ENCODE data around the gene COG3. TPM values are rescaled to one million over a fixed set of nuclear protein-coding genes. Genes with fewer than 3 reads are reported as not detected.
A peak's percentile ranks its signal among the peaks of the same experiment; 100 is the strongest.

COG3 gene
- total and polyA plus RNA-seq, 2 experiments from 2014 or later = 17.9 to 19.3 TPM

GRCh38 chr13:45432737-45433380, 31.9 kb upstream of the COG3 start:
- Histone ChIP-seq H3K36me3 (ENCODE audit: low read depth) (no peaks in the 10 kb centered on the region), H3K79me2 (ENCODE audit: insufficient read depth) (no peaks in the 10 kb centered on the region), H3K4me3 (no peak overlapping the region), H3F3A (ENCODE audit: insufficient read depth) (no peaks in the 10 kb centered on the region), H2AFZ (0 out of 2 replicates have a peak overlapping the region, but pooled peaks have one; percentile 19), H3K4me1 (ENCODE audit: insufficient read depth) (no peaks in the 10 kb centered on the region), H3K9me3 (ENCODE audit: low read depth) (no peaks in the 10 kb centered on the region), H3K9me2 (ENCODE audit: insufficient read depth) (no peaks in the 10 kb centered on the region), H4K20me1 (ENCODE audit: insufficient read depth) (no peaks in the 10 kb centered on the region), H3K9ac (no peak overlapping the region), H3K27ac (no peak overlapping the region), H3K27me3 (replicated peaks; ENCODE audit: insufficient read depth) (no peaks in the 10 kb centered on the region), H3K4me2 (ENCODE audit: unreplicated experiment) (no peak overlapping the region)
- in situ Hi-C loops (cut with MboI) = no loop called here
- TF ChIP-seq EZH2 (IDR thresholded peaks at IDR 0.05; ENCODE audit: insufficient read depth, poor library complexity, severe bottlenecking) (no peak), EZH2phosphoT487 (IDR thresholded peaks at IDR 0.05; ENCODE audit: insufficient read depth, low read depth) (no peak)
- no peak for DNase-seq
- 65 to 70% methylated on average over 6 of the region's 6 CpGs for WGBS, 2 experiments (ENCODE audit: low coverage in 1 of 2, low lambda C conversion rate in 2 of 2, missing lambda C conversion rate in 2 of 2)

- Histone ChIP-seq H3K9me3 (ENCODE audit: low read depth) (no peaks in the 10 kb centered on the region), H2AFZ (0 out of 2 replicates have a peak overlapping the region, but pooled peaks have one; percentile 19), H3K27ac (no peak overlapping the region), H3K27me3 (replicated peaks; ENCODE audit: insufficient read depth) (no peaks in the 10 kb centered on the region), H3K79me2 (ENCODE audit: insufficient read depth) (no peaks in the 10 kb centered on the region), H3F3A (ENCODE audit: insufficient read depth) (no peaks in the 10 kb centered on the region), H3K4me1 (ENCODE audit: insufficient read depth) (no peaks in the 10 kb centered on the region), H3K9ac (no peak overlapping the region), H3K4me3 (no peak overlapping the region), H3K4me2 (ENCODE audit: unreplicated experiment) (no peak overlapping the region), H3K36me3 (ENCODE audit: low read depth) (no peaks in the 10 kb centered on the region), H4K20me1 (ENCODE audit: insufficient read depth) (no peaks in the 10 kb centered on the region), H3K9me2 (ENCODE audit: insufficient read depth) (no peaks in the 10 kb centered on the region)
- in situ Hi-C loops (cut with MboI) = no loop called here
- DNase-seq = no peak
- no peak for TF ChIP-seq EZH2 (IDR thresholded peaks at IDR 0.05; ENCODE audit: insufficient read depth, poor library complexity, severe bottlenecking)
- 42 to 45% methylated on average over 5 of the region's 5 CpGs for WGBS, 2 experiments (ENCODE audit: low coverage in 1 of 2, low lambda C conversion rate in 2 of 2, missing lambda C conversion rate in 2 of 2)
Observed at GRCh38 chr13:45433381-45433790, 31.4 kb upstream of the COG3 start.

- no peaks in the 10 kb centered on the region for H3K36me3 ChIP-seq (ENCODE audit: low read depth)
- no peak overlapping the region for H3K27ac ChIP-seq
- no peaks in the 10 kb centered on the region for H3K4me1 ChIP-seq (ENCODE audit: insufficient read depth)
- TF ChIP-seq EZH2 (IDR thresholded peaks at IDR 0.05; ENCODE audit: insufficient read depth, poor library complexity, severe bottlenecking) (no peak), EZH2phosphoT487 (IDR thresholded peaks at IDR 0.05; ENCODE audit: insufficient read depth, low read depth) (no peak)
- in situ Hi-C loops (cut with MboI) = no loop called here
- H3K4me3 ChIP-seq = no peak overlapping the region
- H3K4me2 ChIP-seq (ENCODE audit: unreplicated experiment) = no peak overlapping the region
- DNase-seq = no peak
- H3K9ac ChIP-seq = no peak overlapping the region
- no peaks in the 10 kb centered on the region for H3K9me3 ChIP-seq (ENCODE audit: low read depth)
- H3K79me2 ChIP-seq (ENCODE audit: insufficient read depth) = no peaks in the 10 kb centered on the region
- H3F3A ChIP-seq (ENCODE audit: insufficient read depth) = no peaks in the 10 kb centered on the region
- no peak overlapping the region for H2AFZ ChIP-seq
- H3K9me2 ChIP-seq (ENCODE audit: insufficient read depth) = no peaks in the 10 kb centered on the region
- no peaks in the 10 kb centered on the region for H3K27me3 ChIP-seq (replicated peaks; ENCODE audit: insufficient read depth)
- WGBS, 2 experiments (ENCODE audit: low coverage in 1 of 2, low lambda C conversion rate in 2 of 2, missing lambda C conversion rate in 2 of 2) = 65 to 66% methylated on average over 8 of the region's 8 CpGs
- no peaks in the 10 kb centered on the region for H4K20me1 ChIP-seq (ENCODE audit: insufficient read depth)
Observed at GRCh38 chr13:45434556-45435371, 30.0 kb upstream of the COG3 start.

GRCh38 chr13:45436332-45436731, 28.4 kb upstream of the COG3 start:
- no peak overlapping the region for H3K4me3 ChIP-seq
- H3K9me2 ChIP-seq (ENCODE audit: insufficient read depth) = no peaks in the 10 kb centered on the region
- no peak overlapping the region for H2AFZ ChIP-seq
- in situ Hi-C loops (cut with MboI) = no loop called here
- H4K20me1 ChIP-seq (ENCODE audit: insufficient read depth) = no peaks in the 10 kb centered on the region
- H3K9ac ChIP-seq = no peak overlapping the region
- WGBS, 2 experiments (ENCODE audit: low coverage in 1 of 2, low lambda C conversion rate in 2 of 2, missing lambda C conversion rate in 2 of 2) = 69 to 73% methylated on average over 9 of the region's 9 CpGs
- H3K27me3 ChIP-seq (replicated peaks; ENCODE audit: insufficient read depth) = no peaks in the 10 kb centered on the region
- no peaks in the 10 kb centered on the region for H3K36me3 ChIP-seq (ENCODE audit: low read depth)
- peaks cover 6% of the 10 kb centered on the region; the same call in 1 of the 2 replicates for H3K4me1 ChIP-seq (ENCODE audit: insufficient read depth)
- no peaks in the 10 kb centered on the region for H3K9me3 ChIP-seq (ENCODE audit: low read depth)
- H3K4me2 ChIP-seq (ENCODE audit: unreplicated experiment) = no peak overlapping the region
- H3K27ac ChIP-seq = no peak overlapping the region
- TF ChIP-seq EZH2 (IDR thresholded peaks at IDR 0.05; ENCODE audit: insufficient read depth, poor library complexity, severe bottlenecking) (no peak), EZH2phosphoT487 (IDR thresholded peaks at IDR 0.05; ENCODE audit: insufficient read depth, low read depth) (no peak)
- no peaks in the 10 kb centered on the region for H3K79me2 ChIP-seq (ENCODE audit: insufficient read depth)
- no peak for DNase-seq
- H3F3A ChIP-seq (ENCODE audit: insufficient read depth) = peaks cover 10% of the 10 kb centered on the region; the same call in 1 of the 2 replicates
